UCSD-AML1 (cell line): Measurements from ENCODE around the gene WSCD2.

ENCODE experiments used
- DNase-seq: peaks from one replicate; lab custom pipeline; 2025; ENCODE audit not compliant: unreplicated experiment; lab: John Stamatoyannopoulos, UW

The WSCD2 gene

DNA sequence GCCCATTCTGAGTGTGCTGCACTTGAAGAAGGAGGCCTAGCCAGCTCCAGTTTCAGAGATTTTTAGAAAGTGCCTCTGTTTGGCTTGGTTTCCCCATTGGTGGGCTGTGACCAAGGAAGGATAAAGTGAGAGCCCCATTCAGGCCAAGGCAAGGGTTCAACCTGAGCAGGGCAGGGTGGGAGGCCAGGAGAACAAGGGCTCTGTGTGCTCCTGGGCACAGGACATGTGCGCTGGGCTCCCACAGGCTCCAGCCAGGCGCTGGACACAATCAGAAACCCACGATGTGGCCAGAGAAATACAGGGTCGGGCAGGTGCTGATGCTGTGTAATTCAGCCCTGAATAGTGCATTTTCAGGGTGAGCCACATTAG, 23.1 kb downstream of the WSCD2 start:
- no peak for DNase-seq

DNA sequence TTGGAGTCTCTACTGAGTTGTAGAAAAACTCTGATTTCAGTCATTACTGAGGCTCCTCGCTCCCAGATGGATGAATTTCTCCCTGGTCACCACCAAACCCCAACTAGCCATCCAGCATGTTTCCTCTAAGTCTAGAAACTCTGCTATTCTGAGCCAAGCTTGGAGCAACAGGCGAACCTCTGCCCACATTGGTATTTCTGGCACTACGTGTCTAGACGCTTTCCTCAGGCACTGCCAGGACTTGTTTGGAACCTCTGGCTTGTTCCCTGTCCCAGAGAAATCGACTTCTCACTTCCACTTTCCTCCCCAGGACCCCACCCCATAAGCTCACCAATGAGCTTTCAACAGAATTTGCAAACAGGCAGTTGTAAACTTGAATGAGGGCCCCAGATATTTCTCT, 27.6 kb downstream of the WSCD2 start:
- no peak for DNase-seq

DNA sequence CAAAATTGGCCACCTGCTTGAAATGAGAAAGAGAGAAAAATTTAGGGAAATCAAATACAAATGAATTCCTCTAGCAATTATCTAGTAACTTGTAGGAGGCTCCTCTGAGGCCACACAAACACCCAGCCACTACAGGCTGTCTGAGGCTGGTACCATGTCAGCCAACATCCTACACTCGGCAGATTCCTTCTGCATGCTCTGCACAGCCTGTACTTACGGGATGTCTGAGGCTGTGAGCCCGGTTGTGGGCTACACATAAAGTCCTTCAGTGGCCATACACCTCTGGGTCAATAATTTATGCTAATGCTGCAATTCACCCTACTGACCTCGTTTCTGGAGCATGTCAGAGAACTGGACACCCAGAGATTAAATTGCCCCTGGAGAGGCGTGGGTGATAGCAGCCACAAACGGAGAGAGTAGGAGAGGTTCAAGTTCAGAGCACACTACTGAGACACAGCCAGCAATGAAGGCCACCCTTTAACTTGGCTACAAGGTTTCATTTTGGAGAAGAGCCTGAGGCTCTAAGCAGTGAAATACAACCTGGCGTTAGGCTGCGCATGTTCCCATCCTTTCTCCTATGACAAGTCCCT, 28.9 kb downstream of the WSCD2 start:
- no peak for DNase-seq

DNA sequence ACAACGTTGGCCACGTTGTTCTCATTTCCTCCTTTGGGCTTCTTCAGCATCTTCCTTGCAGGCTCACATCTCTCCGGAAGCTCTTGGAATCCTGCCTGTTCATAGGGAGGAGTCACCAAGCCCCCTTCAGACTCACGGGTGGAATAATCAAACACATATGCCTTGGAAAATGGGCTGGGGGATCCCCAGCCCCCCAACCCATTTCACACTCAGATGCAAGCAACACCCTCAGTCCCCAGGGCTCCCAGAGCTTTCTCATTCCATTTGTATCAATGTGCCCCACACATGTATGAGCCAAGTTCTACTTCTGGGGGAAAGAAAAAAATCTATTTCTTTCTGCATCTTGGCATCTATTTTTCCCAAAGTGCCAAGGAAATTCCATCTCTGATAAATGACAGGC, 33.1 kb downstream of the WSCD2 start:
- no peak for DNase-seq

DNA sequence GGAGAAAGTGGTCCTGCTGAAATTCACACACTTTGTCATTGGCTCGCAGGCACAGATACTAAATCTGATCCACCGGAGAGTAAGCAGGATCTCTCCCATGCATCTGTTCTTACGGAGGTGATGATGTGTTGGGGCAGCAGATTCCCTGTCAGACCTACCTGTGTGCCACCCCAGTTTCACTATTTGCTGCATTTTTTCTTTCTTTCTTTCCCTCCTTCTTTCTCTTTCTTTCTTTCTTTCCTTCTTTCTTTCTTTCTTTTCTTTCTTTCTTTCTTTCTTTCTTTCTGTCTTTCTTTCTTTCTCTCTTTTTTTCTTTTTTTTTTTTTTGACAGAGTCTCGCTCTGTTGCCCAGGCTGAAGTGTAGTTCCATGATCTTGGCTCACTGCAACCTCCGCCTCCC, 37.4 kb downstream of the WSCD2 start:
- DNase-seq: no peak

DNA sequence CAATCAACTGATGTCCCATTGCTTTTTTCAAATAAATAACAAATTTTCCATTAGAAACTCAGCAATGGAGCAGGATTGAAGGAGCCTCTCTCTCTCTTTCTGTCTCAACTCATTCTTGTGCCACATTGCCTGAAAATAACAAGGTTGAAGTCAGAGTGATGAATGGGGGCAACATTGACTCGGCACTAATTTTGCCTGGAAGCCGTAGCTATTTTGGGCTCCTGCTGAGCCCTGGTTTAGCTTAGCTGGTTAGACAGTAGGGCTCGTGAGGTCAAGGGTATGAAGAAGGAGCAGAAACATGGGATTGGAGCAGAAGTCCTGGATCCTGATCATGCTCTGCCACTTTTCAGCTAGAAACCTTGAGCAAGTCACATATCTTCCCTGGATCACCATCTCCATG, 38.9 kb downstream of the WSCD2 start:
- no peak for DNase-seq

DNA sequence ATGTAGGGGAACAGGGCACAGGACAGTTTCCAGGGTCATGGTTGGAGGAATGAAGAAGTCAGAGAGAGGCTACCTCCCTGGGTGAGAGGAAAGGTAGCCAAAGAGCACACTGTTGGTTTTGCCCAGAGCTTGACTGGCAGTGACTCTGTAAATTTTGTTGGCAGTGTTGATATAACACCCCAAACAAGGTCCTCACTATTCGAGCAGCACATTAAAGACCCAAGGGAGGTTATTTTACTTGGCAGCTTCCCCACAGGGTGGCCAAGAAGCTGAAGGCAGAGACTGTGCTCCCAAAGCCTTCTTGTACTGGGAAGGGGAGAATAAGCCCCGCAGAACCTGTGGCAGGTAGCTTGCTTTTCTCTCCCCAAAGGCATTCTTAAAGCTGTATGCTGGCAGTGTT, 40.6 kb downstream of the WSCD2 start:
- no peak for DNase-seq

DNA sequence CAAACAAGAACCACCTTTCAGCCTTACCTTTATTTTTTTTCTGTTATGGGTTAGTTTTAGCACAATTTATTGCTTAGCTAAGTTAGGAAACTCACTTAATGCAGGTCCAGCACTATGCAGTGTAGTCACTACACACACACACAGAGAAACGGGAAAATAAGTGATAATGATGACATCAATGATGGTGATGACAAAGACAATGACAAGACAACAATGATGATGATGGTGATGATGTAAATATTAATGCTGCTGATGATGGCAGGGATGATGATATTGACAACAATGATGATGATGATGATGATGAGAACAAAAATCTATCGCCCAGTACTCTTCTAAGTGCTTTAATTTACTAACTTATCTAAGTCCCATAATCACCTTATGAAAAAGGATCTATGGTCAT, 41.1 kb downstream of the WSCD2 start:
- no peak for DNase-seq

DNA sequence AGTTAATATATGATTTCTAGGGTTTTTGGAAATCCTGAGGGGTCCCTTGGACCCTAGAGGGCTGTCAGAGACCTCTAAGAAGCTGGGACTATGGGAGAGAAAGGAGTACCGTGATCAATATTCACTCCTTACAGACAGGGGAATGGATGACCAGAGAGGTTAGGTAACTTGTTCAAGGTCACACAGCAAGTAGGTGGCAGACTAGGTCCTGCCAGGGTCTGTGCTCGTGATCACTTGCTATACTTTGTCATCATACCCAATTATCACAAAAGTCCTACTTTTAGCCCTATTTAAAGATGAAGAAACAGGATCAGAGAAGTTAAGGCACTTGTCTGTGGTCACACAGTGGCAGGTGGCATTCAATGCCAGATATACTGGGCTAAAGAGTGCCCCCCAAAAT, 42.9 kb downstream of the WSCD2 start:
- no peak for DNase-seq

DNA sequence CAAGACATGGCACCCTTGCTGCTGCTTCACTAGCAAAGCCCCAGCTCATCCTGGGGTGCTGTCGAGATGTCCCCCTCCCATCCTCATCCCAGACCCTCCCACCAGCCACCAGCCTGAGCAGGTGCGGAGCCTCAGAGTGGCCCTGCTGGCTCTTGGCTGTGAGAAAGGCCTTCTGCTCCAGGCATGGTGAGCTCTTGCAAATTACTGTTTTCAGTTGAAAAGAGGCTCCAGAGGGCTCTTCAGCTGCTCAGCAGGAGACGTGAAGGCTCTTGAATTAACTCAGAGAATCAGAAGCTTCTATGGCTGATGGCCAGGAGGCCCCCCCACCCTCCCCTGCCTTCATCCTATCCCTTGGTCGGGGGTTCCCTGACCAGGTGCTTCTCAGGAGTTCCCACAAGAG, 44.1 kb downstream of the WSCD2 start:
- DNase-seq: no peak

DNA sequence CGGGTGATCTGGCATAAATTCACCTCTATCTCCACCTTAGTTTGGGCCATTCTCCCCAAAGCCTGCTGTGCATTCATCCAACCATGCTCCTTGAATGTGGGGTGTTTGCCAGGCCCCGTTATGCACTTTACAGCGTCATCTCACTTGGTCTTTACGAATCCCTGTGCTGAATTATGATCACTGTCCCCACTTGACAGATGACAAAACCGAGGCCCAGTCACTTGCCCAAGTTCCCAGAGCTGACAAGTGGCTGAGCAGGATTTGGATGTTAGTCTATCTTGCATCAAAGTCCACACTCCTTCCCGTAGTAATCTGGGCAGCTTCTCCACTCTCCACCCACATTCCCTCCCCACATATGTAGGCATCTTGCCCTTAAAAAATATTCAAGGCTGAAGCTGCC, 44.8 kb downstream of the WSCD2 start:
- DNase-seq: no peak

DNA sequence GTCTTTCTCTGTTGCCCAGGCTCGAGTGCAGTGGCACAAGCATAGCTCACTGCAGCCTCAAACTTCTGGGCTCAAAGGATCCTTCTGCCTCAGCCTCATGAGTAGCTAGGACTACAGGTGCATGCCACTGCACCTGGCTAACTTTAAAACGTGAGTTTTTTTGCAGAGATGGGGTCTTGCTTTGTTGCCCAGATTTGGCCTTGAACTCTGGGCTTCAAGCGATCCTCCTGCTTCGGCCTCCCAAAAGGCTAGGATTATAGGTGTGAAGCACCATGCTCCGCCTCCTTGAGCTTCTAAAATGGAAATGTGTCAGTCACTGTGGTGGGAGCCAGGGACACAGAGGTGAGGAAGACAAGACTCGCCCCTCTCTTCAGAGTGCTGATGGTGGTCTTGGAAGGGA, 45.6 kb downstream of the WSCD2 start:
- DNase-seq: no peak

DNA sequence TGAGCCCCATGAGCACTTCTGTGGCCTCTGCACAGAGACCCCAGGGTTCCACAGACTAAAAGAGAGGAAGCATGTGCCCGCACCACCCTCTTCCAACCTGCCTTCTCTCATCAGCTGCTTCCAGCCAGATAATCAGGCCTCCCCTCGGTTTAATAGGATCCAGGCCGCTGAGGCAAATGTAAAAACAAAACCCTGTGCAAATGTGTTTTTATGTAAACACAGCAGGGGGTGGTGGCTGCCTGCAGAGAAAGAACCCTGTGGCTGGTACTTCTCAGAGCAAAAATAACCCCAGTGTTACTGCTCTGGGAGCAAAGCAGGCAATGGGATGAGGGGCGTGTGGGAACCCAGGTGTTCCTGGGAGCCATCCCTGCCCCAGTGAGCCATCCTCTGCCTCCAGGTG, 46.2 kb downstream of the WSCD2 start:
- no peak for DNase-seq

DNA sequence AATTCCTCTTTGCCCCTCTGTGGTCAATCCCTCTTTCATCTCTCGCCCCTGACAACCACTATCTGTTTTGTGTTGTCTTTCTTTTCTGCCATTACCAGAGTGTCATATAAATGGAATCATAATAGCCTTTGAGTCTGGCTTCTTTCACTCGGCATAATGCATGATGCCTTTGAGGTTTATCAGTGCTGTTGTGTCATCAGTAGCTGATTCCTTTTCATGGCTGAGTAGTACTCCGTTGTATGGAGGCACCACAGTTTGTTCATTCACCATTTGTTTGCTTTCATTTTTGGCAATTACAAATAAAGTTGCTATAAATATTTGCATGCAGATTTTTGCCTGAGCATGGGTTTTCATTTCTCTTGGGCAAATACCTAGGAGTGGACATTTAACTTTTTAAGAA, 47.2 kb downstream of the WSCD2 start:
- no peak for DNase-seq

DNA sequence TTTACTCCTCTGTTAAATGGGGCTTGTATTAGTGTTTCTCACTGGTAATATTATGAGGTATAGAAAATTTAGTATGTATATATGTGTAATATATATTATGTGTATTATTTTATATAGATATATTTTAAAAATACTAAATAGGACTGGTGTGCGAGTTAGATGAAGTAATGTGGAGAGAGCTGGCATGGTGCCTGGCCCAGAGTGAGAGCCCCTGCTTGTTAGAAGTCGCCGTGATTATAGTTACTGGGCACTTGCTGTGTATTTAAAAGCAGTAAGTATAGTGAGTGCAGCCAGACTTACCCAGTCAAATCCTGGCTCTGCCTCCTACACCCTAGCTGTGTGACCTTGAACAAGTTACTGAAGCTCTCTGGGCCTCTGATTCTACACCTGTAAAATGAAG, 48.0 kb downstream of the WSCD2 start:
- no peak for DNase-seq

DNA sequence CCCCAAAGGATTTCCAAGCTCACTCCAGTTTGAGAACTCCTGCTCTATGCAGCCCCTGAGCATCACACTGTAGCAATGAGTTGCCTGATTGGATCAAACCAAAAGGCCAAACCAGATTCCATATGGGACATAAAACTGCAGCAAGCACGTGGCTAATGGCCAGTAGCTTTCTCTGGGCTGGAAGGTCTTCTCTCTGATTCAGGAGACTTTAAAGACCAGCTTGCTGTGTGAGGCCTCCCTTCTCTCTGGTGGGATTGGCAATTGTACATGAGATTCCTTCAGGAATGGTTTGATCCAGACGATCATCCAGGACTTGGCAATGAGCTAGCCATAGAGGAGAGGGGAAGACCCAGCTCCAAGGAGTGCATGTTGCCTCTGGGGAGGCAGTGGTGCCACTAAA, 50.2 kb downstream of the WSCD2 start:
- DNase-seq: no peak

DNA sequence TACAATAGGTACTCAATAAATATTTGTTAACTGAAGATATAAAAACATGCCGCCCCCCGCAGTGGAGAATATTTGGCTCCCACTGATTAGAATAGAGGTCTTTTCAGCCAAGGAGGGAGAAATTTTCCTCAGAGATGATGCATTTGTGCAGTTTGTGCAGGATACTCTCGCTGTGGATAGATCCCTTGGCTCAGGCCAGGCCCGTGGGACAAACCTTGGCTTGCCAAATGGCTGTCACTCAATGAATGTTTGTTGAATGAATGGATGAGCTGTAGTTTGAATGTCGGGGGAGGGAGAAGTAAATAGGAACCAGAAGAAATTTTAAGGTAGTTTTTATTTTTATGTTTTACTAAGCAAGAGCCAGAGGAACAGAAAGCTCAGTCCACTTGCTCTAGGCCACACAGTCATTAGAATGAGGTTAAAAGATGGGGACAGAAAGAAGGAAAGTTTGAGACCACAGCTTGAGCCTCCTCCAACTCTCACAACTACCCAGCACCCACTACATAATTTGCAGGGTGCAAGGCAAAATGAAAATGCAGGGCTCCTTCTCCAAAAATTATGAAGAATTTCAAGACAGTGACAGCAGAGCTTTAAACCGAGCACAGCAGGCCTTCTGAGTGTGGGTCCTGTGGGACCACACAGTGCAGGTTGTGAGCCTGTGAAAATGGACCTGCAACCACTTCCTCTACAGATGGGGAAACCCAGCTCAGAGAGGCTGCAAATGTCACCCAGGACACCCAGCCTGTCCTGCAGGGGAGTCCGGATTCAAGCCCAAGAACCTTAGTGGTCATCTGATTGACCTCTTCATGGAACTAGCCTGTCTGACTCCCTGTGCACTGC, 51.4 kb downstream of the WSCD2 start:
- DNase-seq: no peak

DNA sequence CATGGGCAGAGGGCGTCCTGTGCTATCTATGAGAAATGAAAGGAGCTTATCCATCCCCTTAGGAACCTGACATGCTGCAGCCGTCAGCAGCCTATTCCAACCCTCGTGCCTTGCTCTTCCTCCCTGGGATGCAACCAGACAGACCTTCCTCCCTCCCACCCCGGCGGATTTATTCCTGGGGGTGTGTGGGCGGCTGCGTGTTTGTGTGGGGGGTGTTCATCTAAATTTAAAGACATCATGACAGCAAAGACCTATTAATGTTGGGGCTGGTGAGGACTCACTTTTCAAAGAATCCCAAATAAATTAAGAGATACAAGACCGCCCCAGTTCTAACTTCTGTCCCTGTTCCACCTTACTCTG, 52.0 kb downstream of the WSCD2 start:
- DNase-seq: no peak

DNA sequence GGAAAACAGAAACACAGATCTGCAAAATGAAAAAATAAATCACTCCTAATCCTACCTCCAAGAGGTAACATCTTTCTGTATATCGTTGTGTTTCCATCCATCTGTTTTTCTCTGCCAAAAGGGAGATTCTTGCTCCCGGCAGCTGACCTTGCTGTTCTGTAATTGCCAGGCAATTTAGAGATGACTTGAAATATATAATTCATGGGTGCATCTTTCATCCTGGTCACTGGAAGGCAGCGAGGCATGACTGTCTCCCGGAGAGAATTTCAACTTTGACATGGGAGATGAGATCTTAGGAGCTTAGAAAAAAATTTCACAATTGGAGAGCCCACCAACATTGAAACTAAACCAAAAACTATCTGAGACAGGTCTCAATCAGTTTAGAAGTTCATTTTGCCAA, 53.0 kb downstream of the WSCD2 start:
- no peak for DNase-seq

DNA sequence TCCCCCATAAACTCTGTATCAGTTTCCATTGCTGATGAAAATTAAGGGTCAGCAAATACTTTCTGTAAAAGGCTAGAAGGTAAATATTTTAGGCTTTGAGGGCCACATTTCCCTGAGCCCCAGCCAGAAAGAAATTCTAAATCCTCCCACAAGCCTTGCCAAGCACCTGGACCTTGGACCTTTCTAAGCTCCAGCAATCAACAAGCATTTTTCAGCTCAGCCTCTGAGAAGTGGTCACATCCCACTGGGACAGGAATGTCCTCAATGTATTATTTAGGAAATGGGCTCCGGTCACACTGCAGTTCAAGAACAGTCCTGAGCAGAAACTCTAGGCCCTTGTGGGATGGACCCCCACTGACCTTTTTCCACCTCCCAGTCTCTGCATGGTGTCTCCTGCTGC, 55.9 kb downstream of the WSCD2 start:
- no peak for DNase-seq

DNA sequence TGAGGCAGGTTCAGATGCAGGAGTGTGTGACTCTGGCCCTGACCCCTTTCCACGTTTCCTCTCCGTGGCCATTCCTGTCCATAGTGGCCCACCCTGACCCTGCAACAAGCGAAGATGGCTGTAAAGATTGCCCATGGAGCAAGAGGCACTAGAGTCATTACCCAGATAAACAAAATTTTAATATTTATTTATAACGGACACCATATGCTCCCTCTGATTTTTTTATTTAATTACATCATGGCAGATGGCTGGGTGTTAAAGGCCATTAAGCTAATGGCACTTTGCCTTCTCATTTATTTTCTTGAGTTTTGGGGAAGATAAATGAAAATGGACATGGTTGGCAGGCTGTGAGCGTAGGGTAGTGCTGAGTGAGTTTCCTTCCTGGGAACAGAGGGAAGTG, 58.7 kb downstream of the WSCD2 start:
- DNase-seq: no peak

DNA sequence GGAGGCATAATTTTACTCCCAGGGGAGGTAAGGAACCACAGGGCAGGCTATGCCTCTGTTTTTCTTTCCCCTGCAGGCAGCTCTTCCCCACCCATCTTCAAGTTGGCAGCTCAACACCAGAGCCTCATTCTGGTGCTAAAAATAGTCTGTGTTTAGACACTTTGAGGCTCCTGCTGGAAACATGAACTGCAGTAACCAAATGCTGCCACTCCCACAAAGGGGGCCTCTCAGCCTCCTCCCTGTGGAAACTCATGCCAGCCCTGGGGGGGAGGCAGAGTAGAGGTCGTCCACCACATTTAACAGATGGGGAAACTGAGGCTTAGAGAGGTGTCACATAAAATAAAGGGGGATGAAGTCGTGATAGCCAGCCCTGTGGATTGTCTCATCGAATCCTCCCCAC, 61.4 kb downstream of the WSCD2 start:
- no peak for DNase-seq

DNA sequence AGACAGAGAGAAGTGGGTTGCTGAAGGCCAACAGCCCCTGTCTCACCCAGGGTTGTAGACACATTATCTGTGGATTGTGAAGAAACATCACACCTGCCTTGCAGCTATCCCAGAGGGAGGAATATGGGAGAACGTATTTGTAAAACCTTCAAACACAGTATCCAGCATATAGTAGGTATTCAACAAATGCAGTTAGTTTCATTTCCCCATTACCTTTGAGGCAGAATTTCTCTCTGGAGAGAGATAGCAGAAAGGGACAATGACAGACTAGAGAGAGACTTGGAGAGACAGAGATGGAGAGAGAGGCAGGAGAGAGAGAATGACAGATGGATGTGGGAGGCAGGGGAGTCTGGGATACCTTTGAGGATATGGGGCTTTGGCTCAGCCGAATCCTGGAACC, 62.0 kb downstream of the WSCD2 start:
- no peak for DNase-seq
